Activated naive CD8-positive, alpha-beta T cell treated with anti-CD3 and anti-CD28 coated beads for 36 hours (primary cell): Measurements from ENCODE around the gene FLAD1. TPM values are rescaled to one million over a fixed set of nuclear protein-coding genes. Genes with fewer than 3 reads are reported as not detected.

Experiments used
- DNase-seq: peaks from one replicate; pipeline ENCODE4 v3.0.0; 2021
- H3K27ac Mint-ChIP-seq: one replicate; pipeline ENCODE4 v1.8.0; 2022; ENCODE audit warnings: mild to moderate bottlenecking, moderate library complexity, mixed read lengths
- H3K27me3 Mint-ChIP-seq: one replicate; pipeline ENCODE4 v1.8.0; 2022; ENCODE audit warnings: mild to moderate bottlenecking, mixed read lengths
- H3K36me3 Mint-ChIP-seq: one replicate; pipeline ENCODE4 v1.8.0; 2021; ENCODE audit warnings: mild to moderate bottlenecking, mixed read lengths
- H3K4me1 Mint-ChIP-seq: one replicate; pipeline ENCODE4 v1.8.0; 2021; ENCODE audit warnings: mixed read lengths
- H3K4me3 Mint-ChIP-seq: one replicate; pipeline ENCODE4 v1.8.0; 2022; ENCODE audit warnings: mild to moderate bottlenecking, moderate library complexity, mixed read lengths
- H3K9me3 Mint-ChIP-seq: one replicate; pipeline ENCODE4 v1.8.0; 2022; ENCODE audit warnings: mixed read lengths
- total RNA-seq, 2 experiments: library from RNA; stranded (reverse); gene quantifications; one replicate each; pipeline ENCODE4 v1.2.3, GENCODE V29; 2021

FLAD1 gene
- total RNA-seq, 2 experiments from 2014 or later: 54.2 to 56.1 TPM

DNA sequence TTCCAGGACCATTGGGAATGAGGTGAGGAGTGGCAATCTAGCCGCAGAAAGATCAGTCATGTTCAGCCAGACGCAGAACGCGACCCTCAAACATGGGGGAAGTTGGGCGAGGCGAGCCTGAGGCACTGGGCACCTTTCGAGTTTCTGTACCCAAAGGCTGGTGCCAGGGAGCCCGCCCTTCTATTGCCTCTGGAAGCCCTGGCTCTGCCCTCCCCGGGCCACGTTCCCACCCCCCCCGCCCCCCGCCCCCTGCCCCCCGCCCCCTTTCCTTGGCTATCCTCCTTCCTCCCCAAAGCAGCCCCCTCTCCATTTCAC lies 17.2 kb downstream of the FLAD1 start:
- H3K4me3 Mint-ChIP-seq: peak overlapping the region; percentile 76
- no peaks in the 10 kb centered on the region for H3K9me3 Mint-ChIP-seq
- DNase-seq: no peak
- peak overlapping the region; percentile 91 for H3K27ac Mint-ChIP-seq
- H3K27me3 Mint-ChIP-seq: peaks cover 22% of the 10 kb centered on the region
- H3K4me1 Mint-ChIP-seq: peaks cover 41% of the 10 kb centered on the region
- peaks cover 3% of the 10 kb centered on the region for H3K36me3 Mint-ChIP-seq

DNA sequence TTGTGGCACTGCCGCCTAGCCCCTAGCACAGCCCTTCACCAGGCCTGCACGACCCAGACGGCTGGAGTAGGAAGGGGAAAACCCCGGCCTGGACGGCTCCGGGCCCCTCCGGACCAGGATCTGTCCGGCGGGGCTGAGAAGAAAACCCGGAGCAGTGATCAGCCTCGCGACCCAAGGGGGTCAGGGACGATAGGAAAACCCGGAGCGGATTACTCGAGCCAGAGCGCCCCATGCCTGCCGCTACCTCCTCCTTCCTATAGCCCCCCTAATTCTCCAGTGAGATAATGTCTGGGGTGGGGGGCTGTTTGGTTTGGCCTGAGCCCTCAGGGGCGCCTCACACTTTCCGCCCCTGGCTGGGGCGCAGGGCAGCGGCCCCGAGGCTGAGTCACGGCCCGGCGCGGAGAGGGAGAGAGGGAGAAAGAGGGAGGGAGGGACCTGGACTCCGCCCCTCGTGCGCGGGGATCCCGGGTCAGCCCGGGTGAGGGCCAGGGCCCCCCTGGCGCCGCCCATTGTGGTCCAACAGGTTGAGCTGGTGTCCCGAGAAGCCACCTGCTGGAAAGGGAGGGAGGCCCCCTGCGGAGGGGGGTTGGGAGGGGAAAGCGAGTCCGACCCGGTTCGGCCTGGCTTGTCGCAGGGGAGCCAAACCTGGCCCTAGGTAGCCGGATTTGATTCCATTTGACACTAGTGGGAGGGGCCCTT lies 17.7 kb downstream of the FLAD1 start:
- Mint-ChIP-seq H3K4me3 (peak overlapping the region; percentile 74), H3K27me3 (peaks cover 20% of the 10 kb centered on the region), H3K36me3 (peaks cover 3% of the 10 kb centered on the region), H3K27ac (peak overlapping the region; percentile 85), H3K4me1 (peaks cover 46% of the 10 kb centered on the region), H3K9me3 (no peaks in the 10 kb centered on the region)
- peak; percentile 91 for DNase-seq

DNA sequence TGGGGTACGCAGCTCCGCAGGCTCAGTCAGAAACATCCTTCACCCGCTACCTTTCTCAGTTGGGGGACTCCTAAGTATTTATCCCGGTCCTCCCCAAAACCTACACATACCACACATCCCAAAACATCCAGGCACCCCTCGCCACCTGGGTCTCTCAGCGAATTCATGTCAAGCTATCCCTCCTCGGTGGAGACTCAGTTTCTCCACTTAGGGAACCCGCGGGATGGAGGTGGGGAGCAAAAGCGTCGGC lies 18.2 kb downstream of the FLAD1 start:
- Mint-ChIP-seq H3K9me3 (no peaks in the 10 kb centered on the region), H3K27me3 (peaks cover 15% of the 10 kb centered on the region), H3K4me3 (peak overlapping the region; percentile 74), H3K27ac (peak overlapping the region; percentile 76), H3K4me1 (peaks cover 51% of the 10 kb centered on the region), H3K36me3 (peaks cover 5% of the 10 kb centered on the region)
- no peak for DNase-seq

- Mint-ChIP-seq H3K4me3 (peak overlapping the region; percentile 92), H3K36me3 (peaks cover 6% of the 10 kb centered on the region), H3K9me3 (no peaks in the 10 kb centered on the region), H3K27ac (peak overlapping the region; percentile 92), H3K27me3 (peaks cover 12% of the 10 kb centered on the region), H3K4me1 (peaks cover 56% of the 10 kb centered on the region)
- DNase-seq: peak; percentile 98
Observed at GRCh38 chr1:155001675-155002463, 18.7 kb downstream of the FLAD1 start.

DNA sequence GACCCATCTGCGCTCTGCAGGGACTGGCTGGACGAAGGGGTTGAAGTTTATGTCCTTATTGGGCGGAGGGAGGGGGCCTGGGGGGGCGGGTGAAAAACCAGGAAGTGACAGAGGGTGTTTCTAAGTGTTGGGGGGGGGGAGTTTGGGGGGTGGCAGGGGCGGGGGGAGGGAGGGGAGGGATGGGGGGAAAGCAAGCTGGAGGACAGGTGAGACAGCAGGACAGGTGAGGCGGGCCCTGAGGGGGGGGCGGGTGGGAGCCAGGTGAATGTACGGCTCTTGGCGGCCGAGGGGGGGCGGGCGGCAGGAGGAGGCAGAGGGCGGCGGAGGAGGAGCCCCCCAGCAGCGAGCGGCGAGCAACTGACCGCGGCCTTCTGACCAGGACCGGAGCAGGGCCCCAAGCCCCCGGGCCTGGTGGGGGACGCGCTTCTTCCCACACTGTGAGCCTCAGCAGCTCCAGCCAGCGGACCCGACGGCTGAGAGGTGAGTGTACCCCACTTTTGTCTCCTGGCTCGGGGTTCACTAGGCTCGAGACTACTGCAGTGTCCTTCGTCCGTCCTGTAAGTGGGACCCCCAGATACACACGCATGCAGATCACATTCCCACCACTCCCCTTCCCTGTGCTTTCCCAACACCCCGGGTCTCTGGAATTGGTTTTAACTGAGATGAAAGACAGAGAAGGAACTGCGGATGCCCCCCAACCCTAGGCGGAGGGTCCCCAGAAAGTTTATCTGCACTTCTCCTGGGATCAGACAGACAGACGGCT lies 19.5 kb downstream of the FLAD1 start, which contains the start of gene ZBTB7B:
ZBTB7B (plus strand) TSS at position 339 of the 763 bp plus-strand sequence. CDS start 11,859 bp downstream, outside the sequence.
- Mint-ChIP-seq H3K27me3 (peaks cover 7% of the 10 kb centered on the region), H3K4me1 (peaks cover 52% of the 10 kb centered on the region), H3K9me3 (no peaks in the 10 kb centered on the region), H3K36me3 (peaks cover 6% of the 10 kb centered on the region), H3K4me3 (peak within 1 kb of the TSS; percentile 92), H3K27ac (peak within 1 kb of the TSS; percentile 92)
- no peak for DNase-seq

GRCh38 chr1:155003227-155003765 lies 20.2 kb downstream of the FLAD1 start:
- Mint-ChIP-seq H3K9me3 (no peaks in the 10 kb centered on the region), H3K27ac (peak overlapping the region; percentile 90), H3K36me3 (peaks cover 6% of the 10 kb centered on the region), H3K4me3 (peak overlapping the region; percentile 86), H3K27me3 (peaks cover 3% of the 10 kb centered on the region), H3K4me1 (peaks cover 48% of the 10 kb centered on the region)
- no peak for DNase-seq

DNA sequence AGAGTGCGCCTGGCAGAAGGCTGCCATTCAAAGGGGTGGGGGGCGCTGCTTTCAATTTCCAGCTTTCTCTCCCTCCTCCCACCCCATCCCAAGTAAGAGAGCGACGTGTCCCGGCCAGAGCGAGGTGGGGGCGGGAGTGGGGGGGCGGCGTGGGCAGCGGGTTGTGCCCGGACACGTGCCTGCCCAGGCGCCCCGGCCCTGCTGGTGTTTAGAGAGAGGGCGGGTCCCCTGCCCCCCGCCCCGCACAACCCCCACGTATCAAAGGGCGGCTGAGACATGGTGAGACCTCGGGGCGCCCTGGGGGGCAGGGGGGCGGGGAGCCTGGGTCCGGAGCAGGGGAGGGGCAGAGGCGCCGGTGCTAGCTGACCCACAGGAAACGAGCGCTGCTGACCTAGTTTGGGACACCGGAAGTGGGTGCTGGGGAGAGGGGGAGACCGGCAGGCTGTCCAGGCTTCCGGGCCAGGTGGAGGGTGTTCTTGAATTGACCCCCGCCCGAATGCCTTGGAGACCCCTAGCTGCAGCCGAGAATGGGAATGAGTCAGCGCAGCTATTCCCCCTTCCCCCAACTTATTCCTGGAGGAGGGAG lies 20.7 kb downstream of the FLAD1 start:
- DNase-seq: no peak
- no peaks in the 10 kb centered on the region for H3K9me3 Mint-ChIP-seq

GRCh38 chr1:155004352-155005075 lies 21.4 kb downstream of the FLAD1 start:
- no peak for DNase-seq
- Mint-ChIP-seq H3K4me3 (peak overlapping the region; percentile 86), H3K27ac (peak overlapping the region; percentile 83), H3K27me3 (peaks cover 3% of the 10 kb centered on the region), H3K36me3 (peaks cover 6% of the 10 kb centered on the region), H3K9me3 (no peaks in the 10 kb centered on the region), H3K4me1 (peaks cover 48% of the 10 kb centered on the region)

More for the DNA sequence above, 20.7 kb downstream of the FLAD1 start:
- peak overlapping the region; percentile 90 for H3K27ac Mint-ChIP-seq
- H3K4me3 Mint-ChIP-seq: peak overlapping the region; percentile 86
- H3K36me3 Mint-ChIP-seq: peaks cover 6% of the 10 kb centered on the region
- H3K27me3 Mint-ChIP-seq: peaks cover 3% of the 10 kb centered on the region
- H3K4me1 Mint-ChIP-seq: peaks cover 49% of the 10 kb centered on the region

GRCh38 chr1:155005076-155006011 lies 22.2 kb downstream of the FLAD1 start:
- Mint-ChIP-seq H3K36me3 (peaks cover 6% of the 10 kb centered on the region), H3K27ac (peak overlapping the region; percentile 96), H3K27me3 (peaks cover 3% of the 10 kb centered on the region), H3K9me3 (no peaks in the 10 kb centered on the region), H3K4me1 (peaks cover 50% of the 10 kb centered on the region), H3K4me3 (no peak overlapping the region)
- DNase-seq: no peak

DNA sequence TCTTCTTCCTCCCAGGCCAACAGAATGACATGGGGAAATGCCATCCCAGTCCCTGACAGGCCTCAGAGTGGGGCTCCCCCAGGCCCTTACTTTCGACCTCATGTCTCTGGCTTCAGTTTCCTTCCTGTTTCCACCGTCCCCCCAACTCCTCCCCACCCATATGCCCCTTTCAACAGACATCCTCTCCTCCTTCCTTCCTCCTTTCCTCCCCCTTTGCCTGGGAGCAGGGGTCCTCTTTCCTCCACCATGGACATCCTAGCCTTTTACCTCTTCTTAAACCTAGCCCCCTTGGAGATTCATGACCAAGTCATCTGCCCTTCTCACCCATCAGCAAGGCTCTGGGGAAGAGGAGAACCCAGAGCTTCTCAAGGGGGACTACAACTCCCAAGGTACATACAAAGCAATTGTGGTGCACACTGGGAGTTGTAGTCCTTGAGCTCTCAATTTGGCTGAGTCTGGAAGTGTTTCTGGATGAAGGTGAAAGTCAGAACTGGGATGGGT lies 23.5 kb downstream of the FLAD1 start:
- Mint-ChIP-seq H3K4me1 (peaks cover 57% of the 10 kb centered on the region), H3K4me3 (peak overlapping the region; percentile 63), H3K36me3 (peaks cover 6% of the 10 kb centered on the region), H3K27ac (peak overlapping the region; percentile 96), H3K27me3 (peaks cover 3% of the 10 kb centered on the region), H3K9me3 (no peaks in the 10 kb centered on the region)
- DNase-seq: peak; percentile 59

GRCh38 chr1:155007251-155007828 lies 24.2 kb downstream of the FLAD1 start:
- Mint-ChIP-seq H3K27ac (no peak overlapping the region), H3K4me1 (peaks cover 61% of the 10 kb centered on the region), H3K4me3 (no peak overlapping the region), H3K9me3 (no peaks in the 10 kb centered on the region), H3K27me3 (peaks cover 3% of the 10 kb centered on the region), H3K36me3 (peaks cover 6% of the 10 kb centered on the region)
- DNase-seq: no peak

GRCh38 chr1:155008015-155008941 lies 25.1 kb downstream of the FLAD1 start:
- peaks cover 6% of the 10 kb centered on the region for H3K36me3 Mint-ChIP-seq
- H3K27me3 Mint-ChIP-seq: peaks cover 3% of the 10 kb centered on the region
- H3K9me3 Mint-ChIP-seq: no peaks in the 10 kb centered on the region
- no peak overlapping the region for H3K4me3 Mint-ChIP-seq
- peaks cover 71% of the 10 kb centered on the region for H3K4me1 Mint-ChIP-seq
- no peak for DNase-seq
- H3K27ac Mint-ChIP-seq: no peak overlapping the region
